K562 (cell line): ENCODE measurements around the gene KRTAP4-16. TPM values are rescaled to one million over a fixed set of nuclear protein-coding genes. Genes with fewer than 3 reads are reported as not detected.
"Not testable (repeated sequence)": the region's sequence is repeated elsewhere in the genome, so short reads cannot be mapped to it uniquely, and the experiment has no call there.

Experiments used
- ATAC-seq: fragments of 200-7000 bp; cut with Tn5 transposase; 3 replicates; pipeline ENCODE4 v1.9.1; 2020; ENCODE audit warnings: moderate library complexity
- BruUV-seq: library from RNA; stranded (reverse); fragments of 400-500 nt; replicated peaks from 2 replicates; lab custom pipeline; 2021; lab: Mats Ljungman, UMichigan
- CTCF ChIA-PET: fragments of 300-600 bp; formaldehyde crosslinking; extraction: SDS; loops from one replicate; lab custom pipeline; 2021; ENCODE audit warnings: low intra/inter-chr PET ratio; lab: Yijun Ruan, JAX
- POLR2A ChIA-PET: fragments of 300-600, 350-650 bp; sonication (Branson Sonifier 250); formaldehyde crosslinking; extraction: SDS; loops from one replicate; lab custom pipeline; 2021; ENCODE audit warnings: antibody characterized with exemption, inconsistent platforms; lab: Yijun Ruan, JAX
- DNase-seq, 4 experiments: peaks; one replicate each; pipeline versions ENCODE4 v3.0.0 to v3.0.0-alpha.2; 2011 to 2018; ENCODE audit warnings: low spot score in 3 of 4, mixed read lengths in 3 of 4; ENCODE audit errors: extremely low read depth in 1 of 4
- FAIRE-seq: peaks from 2 replicates; lab custom pipeline; 2011; peaks lifted over from hg19 to GRCh38; lab: Jason Lieb, UNC
- H2AFZ ChIP-seq: 2 replicates; pipeline ENCODE4 v1.6.0; 2011; ENCODE audit warnings: low read depth, low read length, control low read depth, inconsistent platforms
- H3K27ac ChIP-seq: fragments of 200-600 bp; 3 replicates; pipeline ENCODE4 v1.8.0; 2011; ENCODE audit warnings: low read depth, mild to moderate bottlenecking, control low read depth, inconsistent platforms, low read length, moderate library complexity, mixed read lengths; ENCODE audit errors: extremely low read depth
- H3K27me3 ChIP-seq, 2 experiments: fragments of 300-600 bp in 1 of 2; 2 replicates in 1 of 2; 3 replicates in 1 of 2; pipeline versions ENCODE4 v1.6.0 to v1.8.0; 2011; ENCODE audit warnings: inconsistent platforms in 2 of 2, low read length in 2 of 2, mild to moderate bottlenecking in 1 of 2, mixed read lengths in 1 of 2, moderate library complexity in 1 of 2; ENCODE audit not compliant: control insufficient read depth in 2 of 2, insufficient read depth in 2 of 2
- H3K36me3 ChIP-seq: fragments of 300-600 bp; 3 replicates; pipeline ENCODE4 v1.8.0; 2011; ENCODE audit warnings: mild to moderate bottlenecking, low read length, inconsistent platforms; ENCODE audit not compliant: control insufficient read depth, insufficient read depth
- H3K4me1 ChIP-seq, 2 experiments: fragments of 200-600 bp in 1 of 2; replicated peaks in 1 of 2; 2 replicates in 1 of 2; 3 replicates in 1 of 2; pipeline versions ENCODE4 v1.5.1 to v1.8.0; 2011; ENCODE audit warnings: inconsistent platforms in 2 of 2, low read length in 2 of 2, mild to moderate bottlenecking in 1 of 2, mixed read lengths in 1 of 2, moderate library complexity in 1 of 2; ENCODE audit not compliant: control insufficient read depth in 2 of 2, insufficient read depth in 2 of 2
- H3K4me2 ChIP-seq: 2 replicates; pipeline ENCODE4 v1.6.1; 2011; ENCODE audit warnings: low read length, control low read depth, inconsistent platforms, mixed read lengths; ENCODE audit not compliant: insufficient read depth
- H3K4me3 ChIP-seq: fragments of 200-600 bp; sonication (generic), shearing (Covaris generic); 2 replicates; pipeline ENCODE4 v1.5.1; 2016; ENCODE audit warnings: control low read depth, inconsistent platforms
- H3K79me2 ChIP-seq: fragments of 200-600 bp; 3 replicates; pipeline ENCODE4 v1.8.0; 2011; ENCODE audit warnings: low read length, inconsistent platforms; ENCODE audit not compliant: control insufficient read depth, insufficient read depth
- H3K9ac ChIP-seq, 2 experiments: 2 replicates each; pipeline versions ENCODE4 v1.6.0 to v1.6.1; 2011; ENCODE audit warnings: low read depth in 2 of 2, low read length in 2 of 2, control low read depth in 1 of 2, inconsistent platforms in 1 of 2, mild to moderate bottlenecking in 1 of 2, mixed read lengths in 1 of 2; ENCODE audit not compliant: insufficient read depth in 1 of 2
- H3K9me1 ChIP-seq: one replicate; pipeline ENCODE4 v1.6.0; 2011; ENCODE audit warnings: inconsistent platforms, mild to moderate bottlenecking, low read length, moderate library complexity; ENCODE audit not compliant: control insufficient read depth, insufficient read depth
- H3K9me3 ChIP-seq: replicated peaks from 2 replicates; pipeline ENCODE4 v1.5.1; 2011; ENCODE audit warnings: low read depth, low read length, inconsistent platforms; ENCODE audit not compliant: control insufficient read depth, insufficient read depth
- H4K20me1 ChIP-seq: replicated peaks from 2 replicates; pipeline ENCODE4 v1.6.1; 2011; ENCODE audit warnings: low read length, inconsistent platforms, mixed read lengths; ENCODE audit not compliant: control insufficient read depth, insufficient read depth
- ATF3 ChIP-seq, 2 experiments: fragments of 450-650 bp in 1 of 2; sonication (generic) in 1 of 2; formaldehyde crosslinking in 1 of 2; IDR thresholded peaks in 1 of 2; conservative IDR thresholded peaks in 1 of 2; 2 replicates each; pipeline versions ENCODE4 v1.6.1 to v1.8.1; 2016 to 2023; ENCODE audit warnings: mild to moderate bottlenecking in 2 of 2, moderate library complexity in 2 of 2, inconsistent platforms in 1 of 2, missing genetic modification reagents in 1 of 2
- BRF2 ChIP-seq: IDR thresholded peaks from 3 replicates; pipeline ENCODE4 v1.6.1; 2011; ENCODE audit warnings: borderline replicate concordance, mild to moderate bottlenecking; ENCODE audit not compliant: insufficient read length, insufficient read depth
- RCOR1 ChIP-seq, 2 experiments: IDR thresholded peaks; 2 replicates each; pipeline ENCODE4 v1.6.1; 2012; ENCODE audit warnings: low read depth in 2 of 2, low read length in 2 of 2, borderline replicate concordance in 1 of 2, improper control_type of control experiment in 1 of 2
- WGBS: fragments of 100-300 bp; shearing (Covaris generic); methylation state at CpG from one replicate; pipeline ENCODE4 v1.1.6; 2016; ENCODE audit warnings: low coverage, mixed read lengths; ENCODE audit not compliant: insufficient coverage; ENCODE audit errors: missing lambda C conversion rate; 5-methylcytosine and 5-hydroxymethylcytosine counted together
- in situ Hi-C: fragments of 300-500 bp; cut with MboI; formaldehyde crosslinking; loops from 4 replicates; pipeline ENCODE4 v1.15.0; 2018; ENCODE audit warnings: inconsistent platforms, mixed read lengths
- intact Hi-C: fragments of 100-400 bp; cut with micrococcal nuclease; formaldehyde crosslinking; loops from 2 replicates; pipeline ENCODE4 v1.14.2; 2022
- polyA plus RNA-seq, 8 experiments: library from polyadenylated mRNA; depleted of rRNA in 4 of 8; stranded (reverse) in 5 of 8; unstranded in 3 of 8; fragments of >200 nt; fragmentation: Nextera tagmentation in 2 of 8; fragmentation: Illumina TruSeq in 1 of 8; extraction: Ambion mirVana in 2 of 8; extraction: Trizol in 1 of 8; gene quantifications; 2 replicates each; pipeline versions ENCODE4 v1.2.1 to v1.2.3, GENCODE V29; 2011 to 2014; ENCODE audit warnings: inconsistent platforms in 1 of 8, missing spikeins in 1 of 8
- total RNA-seq, 7 experiments: library from RNA; depleted of rRNA in 6 of 7; stranded (reverse); fragments of >200 nt in 6 of 7; fragmentation: Illumina TruSeq in 2 of 7; extraction: Trizol in 2 of 7; gene quantifications; 2 replicates each; pipeline versions ENCODE4 v1.2.1 to v1.2.3, GENCODE V29; 2011 to 2021; ENCODE audit warnings: low replicate concordance in 1 of 7

The KRTAP4-16 gene
- total and polyA plus RNA-seq, 9 of the 15 experiments (the other 6 are each of a cell fraction or from before 2014, with no cell fraction given), result not detected

GRCh38 chr17:41065829-41066624 lies 36.0 kb downstream of the KRTAP4-16 start, which contains the start of gene KRTAP2-4 (continued):
- TF ChIP-seq BRF2, result no peak
- peak in 1 of 2 experiments; percentile 61; a peak in 1 of 4 replicates for TF ChIP-seq RCOR1 (IDR thresholded peaks at IDR 0.05; ENCODE audit: borderline replicate concordance in 1 of 2, low read depth in 2 of 2, low read length in 2 of 2)
- TF ChIP-seq ATF3 (IDR thresholded peaks at IDR 0.05), result peak; percentile 99
- TF ChIP-seq ATF3 (CRISPR knock-in tag; conservative IDR thresholded peaks at IDR 0.05), result peak; percentile 97

GRCh38 chr17:41065016-41065689 lies 36.9 kb downstream of the KRTAP4-16 start:
- H3K9me3 ChIP-seq, H3K4me1 ChIP-seq, H3K27ac ChIP-seq, BruUV-seq, H3K79me2 ChIP-seq, POLR2A ChIA-PET, H3K36me3 ChIP-seq, H3K27me3 ChIP-seq, H3K9me1 ChIP-seq, DNase-seq, H4K20me1 ChIP-seq, H2AFZ ChIP-seq, H3K9ac ChIP-seq, H3K4me3 ChIP-seq, FAIRE-seq, intact Hi-C loops, ATAC-seq, in situ Hi-C loops, H3K4me2 ChIP-seq, CTCF ChIA-PET: not testable (repeated sequence)
- 5% methylated on average over 4 of the region's 16 CpGs for WGBS
